ENCODE data around the gene ARRDC1.
"Not testable (repeated sequence)": the region's sequence is repeated elsewhere in the genome, so short reads cannot be mapped to it uniquely, and the experiment has no call there.

ARRDC1 gene

DNA sequence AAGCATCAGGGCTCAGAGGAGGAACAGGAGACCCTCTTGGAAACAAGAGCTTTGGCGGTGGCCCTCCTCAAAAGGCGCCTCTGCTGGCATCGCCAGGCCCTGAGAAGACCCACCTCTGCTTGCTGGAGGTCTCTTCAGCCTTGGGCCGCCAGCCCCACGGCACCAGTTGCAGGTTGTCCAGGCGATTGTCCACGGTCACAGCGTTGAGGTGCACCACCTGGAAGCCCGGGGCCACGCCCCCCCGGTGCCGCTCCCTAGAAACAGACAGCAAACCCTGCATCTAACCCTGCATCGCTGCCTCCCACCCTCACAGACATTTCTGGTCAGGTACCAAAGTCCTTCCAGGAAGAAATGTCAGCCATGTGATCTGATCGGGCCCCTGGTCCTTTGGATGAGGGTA is 18.6 kb upstream of the ARRDC1 start:
- DNase-seq (ENCODE audit: low read depth in 2 of 2): no peak

DNA sequence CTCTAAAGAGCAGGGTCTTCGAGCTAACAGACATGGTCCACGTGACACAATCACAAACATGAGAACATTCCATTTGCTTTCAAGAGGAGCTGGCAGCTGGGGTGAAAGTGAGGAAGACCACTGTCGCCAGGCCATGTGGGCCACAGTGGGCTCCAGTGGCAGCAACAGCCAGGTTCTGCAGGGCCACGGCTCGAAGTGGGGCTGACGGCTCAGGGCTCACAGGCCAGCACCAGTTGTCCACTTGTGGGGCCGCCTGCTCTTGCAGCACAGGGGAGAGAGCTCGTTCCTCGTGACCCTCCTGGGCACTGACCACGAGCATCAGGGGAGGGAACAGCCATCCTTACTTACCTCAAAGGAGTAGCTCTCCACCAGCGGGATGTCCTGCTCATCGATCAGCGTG is 17.2 kb upstream of the ARRDC1 start:
- no peak for DNase-seq (ENCODE audit: low read depth in 2 of 2)

DNA sequence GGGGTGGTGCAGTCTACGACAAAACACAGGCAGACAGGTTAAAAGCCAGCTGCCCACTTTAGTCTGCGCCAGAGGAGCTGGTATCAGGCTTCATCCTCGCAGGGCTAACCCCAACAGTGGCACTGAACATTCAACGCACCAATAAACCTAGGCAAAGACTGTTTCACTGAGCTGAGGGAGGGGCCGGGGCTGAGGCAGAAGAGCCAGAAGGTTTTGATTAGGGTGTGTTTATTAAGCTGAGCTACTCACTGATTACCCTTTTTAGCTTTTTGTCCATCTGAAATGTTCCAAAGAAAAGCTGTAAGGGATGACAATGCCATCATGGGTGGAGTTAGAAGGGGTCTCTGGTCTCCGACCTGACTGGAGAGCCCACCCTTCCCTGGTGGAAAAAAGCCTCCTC is 16.6 kb upstream of the ARRDC1 start:
- no peak for DNase-seq (ENCODE audit: low read depth in 2 of 2)

DNA sequence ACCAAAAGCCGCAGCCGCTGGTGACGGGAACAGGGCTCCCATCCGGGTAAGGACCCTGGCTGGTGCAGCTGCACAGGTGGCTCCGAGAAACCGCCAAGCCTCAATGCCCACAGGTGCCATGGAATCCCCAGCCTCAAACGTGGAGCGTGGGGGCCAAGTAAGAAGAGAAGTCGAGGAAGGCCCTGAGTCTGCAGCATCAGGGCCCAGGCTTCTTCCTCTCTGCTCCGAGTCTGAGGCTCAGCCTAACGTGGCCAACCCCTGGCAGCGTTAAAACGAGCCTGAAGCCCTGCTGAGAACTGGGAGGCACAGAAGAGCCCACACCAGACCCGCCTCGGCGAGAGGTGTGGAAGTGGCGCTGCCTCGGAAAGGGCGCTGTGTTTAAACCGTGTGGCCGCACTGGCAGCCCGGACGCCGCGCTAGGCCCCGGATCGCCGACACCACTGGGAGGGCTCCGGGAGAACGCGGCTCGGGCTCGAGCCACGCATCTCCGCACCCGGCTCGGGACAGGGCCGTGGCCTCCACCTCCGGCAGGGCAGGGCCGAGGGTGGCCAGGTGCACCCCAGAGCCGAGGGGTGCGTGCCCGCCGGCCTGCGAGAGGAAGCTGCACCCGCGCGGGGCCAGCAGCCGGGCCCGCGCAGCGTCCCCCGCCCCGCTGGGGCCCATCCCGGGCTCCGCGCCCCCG is 15.9 kb upstream of the ARRDC1 start:
- DNase-seq (ENCODE audit: low read depth in 2 of 2): no peak

DNA sequence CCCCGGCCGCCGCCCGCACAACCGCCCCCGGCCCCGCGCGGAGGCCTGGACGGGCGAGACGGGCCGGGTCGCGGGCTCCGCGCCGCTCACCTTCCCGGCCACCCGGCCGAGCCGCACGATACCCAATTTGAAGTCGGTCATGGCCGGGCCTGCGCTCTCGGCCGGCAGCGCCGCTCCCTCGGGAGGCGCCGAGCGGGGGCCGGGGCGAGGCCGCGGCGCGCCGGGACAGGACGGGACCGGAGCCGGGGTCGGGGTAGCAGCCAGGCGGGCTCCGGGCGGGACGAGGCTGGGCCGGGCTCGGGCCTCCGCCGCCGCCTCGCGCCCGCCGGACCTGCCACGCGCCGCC is 15.4 kb upstream of the ARRDC1 start:
- DNase-seq (ENCODE audit: low read depth in 2 of 2): no peak

DNA sequence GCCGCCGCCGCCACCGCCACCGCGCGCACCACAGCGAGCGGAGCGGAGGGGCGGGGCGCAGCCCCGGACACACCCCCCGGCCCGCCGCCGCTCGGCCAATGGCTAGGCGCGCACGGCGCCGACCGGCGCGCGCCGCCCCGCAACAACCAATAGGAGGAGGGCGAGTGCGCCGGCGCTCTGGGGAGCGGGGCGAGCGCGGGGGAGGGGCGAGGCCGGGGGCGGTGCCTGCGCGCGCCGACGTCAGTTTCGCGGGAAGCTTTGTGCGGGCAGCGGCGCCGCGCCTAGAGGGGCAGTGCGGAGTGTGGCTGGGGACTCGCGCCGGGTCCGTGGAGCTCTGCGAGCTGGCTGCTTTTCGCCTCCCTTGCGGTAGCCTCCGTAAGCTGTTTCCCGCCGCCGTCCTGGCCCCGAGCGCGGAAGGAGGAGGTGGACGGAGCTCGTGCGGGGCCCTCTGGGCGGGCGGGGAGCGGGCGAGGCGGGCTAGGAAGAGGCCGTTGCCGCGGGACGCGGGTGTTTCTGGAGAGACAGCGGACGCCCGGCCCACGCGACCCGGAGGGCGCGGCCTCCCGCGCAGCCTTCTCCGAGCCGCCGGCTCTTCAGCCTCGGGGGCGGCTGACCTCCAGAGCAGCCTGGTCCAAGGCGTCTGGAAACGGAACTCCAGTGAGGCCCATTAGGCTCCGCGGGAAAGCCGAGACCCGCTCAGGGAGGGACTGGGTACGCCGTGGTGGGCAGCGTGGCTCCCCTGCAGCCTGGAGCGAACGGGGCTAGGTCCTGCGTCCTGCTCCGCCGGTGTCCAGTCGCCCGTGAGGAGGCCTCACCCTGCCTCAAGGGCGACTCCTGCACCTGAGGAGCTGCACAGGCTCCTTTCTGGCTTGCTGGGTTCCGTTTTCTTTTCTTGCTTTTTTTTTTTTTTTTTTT is 14.8 kb upstream of the ARRDC1 start, which contains the start of gene ZMYND19:
Gene ZMYND19, minus strand, starts transcription at position 44 of the 915 bp plus-strand sequence. CDS start 249 bp downstream, outside the sequence.
- DNase-seq (ENCODE audit: low read depth in 2 of 2): peak; percentile 66 to 80

DNA sequence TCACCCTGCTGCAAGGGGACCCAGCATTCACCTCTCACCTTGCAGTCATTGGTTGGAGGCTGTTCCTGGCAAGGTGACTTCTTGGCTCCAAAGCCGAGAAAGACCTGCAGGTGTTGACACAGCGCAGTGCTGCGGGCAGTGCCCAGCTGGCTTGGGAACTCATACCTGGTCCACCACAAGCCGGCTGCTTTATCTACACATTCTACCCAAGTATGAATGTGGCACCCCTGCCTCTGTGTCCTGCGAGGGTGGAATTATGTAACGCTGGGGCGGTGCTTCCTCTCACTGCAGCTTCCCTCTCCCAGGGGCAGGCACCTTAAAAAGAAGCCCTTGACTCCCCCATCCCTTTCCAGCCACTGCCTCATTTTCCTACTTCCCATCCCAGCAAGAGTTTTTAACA is 12.7 kb upstream of the ARRDC1 start:
- DNase-seq (ENCODE audit: low read depth in 2 of 2): no peak

DNA sequence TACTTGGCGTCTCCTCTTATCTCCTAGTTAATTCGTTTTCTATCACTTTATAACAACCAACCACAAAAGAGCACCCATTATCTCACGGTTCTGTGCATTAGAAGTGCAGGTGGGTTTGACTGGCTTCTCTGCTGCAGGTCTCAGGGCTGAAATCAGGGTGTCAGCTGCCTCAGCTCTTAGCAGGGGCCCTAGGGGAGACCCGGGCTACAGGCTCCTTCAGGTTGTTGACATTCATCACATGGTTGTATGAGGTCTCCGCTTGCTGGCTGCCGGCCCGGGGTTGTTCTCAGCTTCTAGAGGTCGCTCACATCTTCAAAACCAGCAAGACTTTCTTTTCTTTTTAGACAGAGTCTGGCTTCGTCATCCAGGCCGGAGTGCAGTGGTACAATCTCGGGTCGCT is 12.3 kb upstream of the ARRDC1 start:
- DNase-seq (ENCODE audit: low read depth in 2 of 2): no peak

DNA sequence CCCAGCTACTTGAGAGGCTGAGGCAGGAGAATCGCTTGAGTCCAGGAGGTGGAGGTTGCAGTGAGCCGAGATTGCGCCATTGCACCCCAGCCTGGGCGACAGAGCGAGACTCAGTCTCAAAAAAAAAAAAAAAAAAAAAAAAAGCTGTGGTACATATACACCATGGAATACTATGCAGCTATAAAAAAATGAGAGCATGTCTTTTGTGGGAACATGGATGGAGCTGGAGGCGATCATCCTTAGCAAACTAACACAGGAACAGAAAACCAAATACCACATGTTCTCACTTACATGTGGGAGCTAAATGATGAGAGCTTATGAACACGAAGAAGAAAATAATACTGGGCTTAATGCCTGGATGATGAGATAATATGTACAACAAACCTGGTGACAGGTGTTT is 8.9 kb upstream of the ARRDC1 start:
- DNase-seq (ENCODE audit: low read depth in 2 of 2): not testable (repeated sequence)

DNA sequence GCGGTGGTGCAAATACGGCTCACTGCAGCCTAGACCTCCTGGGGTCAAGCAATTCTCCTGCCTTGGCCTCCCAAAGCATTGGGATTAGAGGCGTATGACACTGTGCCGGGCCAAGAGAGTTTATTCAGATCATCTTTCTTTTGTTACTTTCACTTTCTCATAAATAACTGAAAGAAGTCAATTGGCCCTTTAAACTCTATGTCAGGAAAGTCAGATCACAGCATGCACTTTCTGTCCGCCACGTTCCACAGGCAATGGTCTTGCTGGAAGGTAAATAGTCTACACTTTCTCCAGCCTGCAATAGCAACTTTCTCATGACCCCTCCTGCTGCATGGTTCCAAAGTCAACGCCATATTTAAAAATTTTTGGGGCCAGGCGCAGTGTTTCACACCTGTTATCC is 6.5 kb upstream of the ARRDC1 start:
- no peak for DNase-seq (ENCODE audit: low read depth in 2 of 2)

DNA sequence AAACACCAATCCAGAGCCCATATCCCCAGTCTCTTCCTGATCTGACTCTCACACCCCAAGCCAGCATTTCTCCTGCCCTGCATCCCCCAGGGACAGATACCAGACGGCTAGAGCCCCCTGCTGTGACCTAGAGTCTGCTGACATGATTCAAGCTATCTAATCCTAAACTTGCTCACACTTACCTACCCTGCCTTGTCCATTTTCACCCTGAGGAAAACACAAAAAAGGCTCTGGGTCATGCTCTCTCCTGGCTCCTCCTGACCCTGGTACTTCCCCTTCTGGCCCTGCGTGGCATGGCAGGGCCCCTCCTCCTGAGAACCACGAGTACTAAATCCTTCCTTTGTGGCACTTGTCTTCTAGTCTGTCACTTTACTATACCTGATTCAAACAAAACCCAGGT is 2.8 kb upstream of the ARRDC1 start:
- DNase-seq (ENCODE audit: low read depth in 2 of 2): no peak

DNA sequence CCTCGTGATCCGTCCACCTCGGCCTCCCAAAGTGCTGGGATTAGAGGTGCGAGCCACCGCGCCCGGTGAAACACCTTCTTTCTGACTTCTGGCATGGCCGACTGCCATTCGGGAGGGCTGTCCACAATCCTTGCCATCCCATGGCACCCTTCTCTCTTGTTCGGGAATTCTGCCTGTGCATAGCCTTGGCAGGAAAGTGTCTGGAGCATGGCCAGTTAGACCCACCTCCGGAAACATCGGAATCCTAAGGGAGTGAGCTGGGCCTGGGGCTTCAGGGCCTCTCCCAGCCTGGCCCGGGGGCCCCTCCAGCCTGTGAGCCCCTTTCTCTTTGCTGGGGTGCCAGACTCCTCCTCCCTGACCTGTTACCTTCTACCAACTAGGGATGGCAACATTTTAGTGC is 1.6 kb upstream of the ARRDC1 start:
- no peak for DNase-seq (ENCODE audit: low read depth in 2 of 2)

DNA sequence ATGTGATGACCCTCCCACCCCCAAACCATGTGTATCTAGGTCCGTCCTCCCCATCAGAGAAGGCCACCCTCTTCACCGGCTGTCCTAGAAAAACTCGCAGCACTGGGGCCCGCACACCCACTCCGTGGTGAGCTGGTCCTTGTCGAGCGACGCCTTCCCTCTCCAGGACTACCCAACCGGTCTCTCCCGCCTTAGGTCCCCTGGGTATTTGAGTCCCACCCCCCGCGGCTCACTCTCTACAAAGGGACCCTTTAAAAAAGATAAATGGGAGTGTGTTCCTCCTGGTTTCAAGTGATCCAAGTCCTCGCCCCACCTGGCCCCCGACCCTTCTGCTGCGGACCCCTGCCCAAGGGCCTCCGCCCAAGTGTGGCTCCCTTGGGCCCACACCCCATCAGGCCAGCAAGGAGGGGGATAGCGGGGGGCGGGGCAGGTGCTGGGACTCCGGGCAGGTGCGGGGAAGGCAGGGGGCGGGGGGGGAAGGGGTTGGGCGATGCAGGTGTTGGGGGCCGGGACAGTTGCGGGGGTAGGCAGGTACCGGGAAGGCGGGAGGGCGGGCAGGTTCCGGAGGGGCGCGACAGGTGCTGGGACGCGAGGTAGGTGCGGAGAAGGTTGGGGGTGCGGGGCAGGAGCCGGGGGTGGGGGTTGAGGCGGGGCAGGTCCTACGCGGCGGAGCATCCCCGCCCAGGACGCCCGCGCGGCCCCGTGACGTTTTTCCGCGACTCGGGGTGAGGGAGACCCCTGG is 970 bp upstream of the ARRDC1 start:
- no peak for DNase-seq (ENCODE audit: low read depth in 2 of 2)

DNA sequence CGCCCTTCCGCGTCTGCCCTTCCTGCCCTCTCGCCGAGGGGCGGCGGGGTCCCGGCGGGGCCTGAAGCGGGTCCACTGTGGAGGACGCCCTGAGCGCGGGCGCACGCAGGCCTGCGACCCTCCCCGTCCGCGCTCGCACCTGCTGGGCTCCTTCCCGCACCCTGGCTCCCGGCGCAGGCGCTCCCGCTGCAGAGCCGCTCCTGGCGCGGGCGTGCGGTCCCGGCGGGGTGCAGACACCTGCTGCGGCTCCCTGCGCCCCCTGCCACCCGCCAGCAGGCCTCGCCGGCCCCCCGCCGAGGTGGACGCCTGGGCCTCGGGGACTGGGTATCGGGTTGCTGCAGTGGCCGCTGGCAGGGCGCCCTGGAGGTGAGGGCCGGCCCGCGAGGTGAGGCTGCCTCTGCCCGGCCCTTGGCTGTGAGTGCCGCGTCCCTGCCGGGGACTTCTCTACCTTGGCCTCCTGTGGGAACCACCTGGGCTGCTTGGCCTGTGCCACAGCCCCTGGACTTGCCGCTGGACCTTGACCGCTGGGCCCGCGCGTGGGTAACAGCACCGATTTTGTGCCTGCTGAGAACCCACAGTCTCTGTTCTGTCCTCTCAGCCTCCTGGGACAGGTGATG is 627 bp downstream of the ARRDC1 start:
- no peak for DNase-seq (ENCODE audit: low read depth in 2 of 2)

DNA sequence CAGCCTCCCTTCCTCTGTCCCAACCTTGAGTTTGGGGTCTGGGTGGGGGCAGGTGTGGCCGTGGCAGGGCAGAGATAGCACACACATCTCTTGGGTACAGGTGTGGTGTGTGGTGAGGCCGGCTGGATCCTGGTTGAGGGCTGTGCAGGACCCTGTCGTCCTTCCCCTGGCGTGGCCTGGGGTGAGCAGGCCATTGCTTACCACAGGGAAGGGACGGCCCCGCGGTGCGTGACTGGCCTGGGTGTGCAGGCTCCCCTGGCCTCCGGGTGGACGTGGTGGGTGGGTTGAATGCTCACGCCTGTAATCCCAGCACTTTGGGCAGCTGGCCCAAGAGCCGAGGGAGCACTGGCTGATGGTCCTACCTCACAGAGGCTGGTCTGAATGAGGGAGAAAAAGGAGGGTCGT is 1.2 kb downstream of the ARRDC1 start:
- no peak for DNase-seq (ENCODE audit: low read depth in 2 of 2)

DNA sequence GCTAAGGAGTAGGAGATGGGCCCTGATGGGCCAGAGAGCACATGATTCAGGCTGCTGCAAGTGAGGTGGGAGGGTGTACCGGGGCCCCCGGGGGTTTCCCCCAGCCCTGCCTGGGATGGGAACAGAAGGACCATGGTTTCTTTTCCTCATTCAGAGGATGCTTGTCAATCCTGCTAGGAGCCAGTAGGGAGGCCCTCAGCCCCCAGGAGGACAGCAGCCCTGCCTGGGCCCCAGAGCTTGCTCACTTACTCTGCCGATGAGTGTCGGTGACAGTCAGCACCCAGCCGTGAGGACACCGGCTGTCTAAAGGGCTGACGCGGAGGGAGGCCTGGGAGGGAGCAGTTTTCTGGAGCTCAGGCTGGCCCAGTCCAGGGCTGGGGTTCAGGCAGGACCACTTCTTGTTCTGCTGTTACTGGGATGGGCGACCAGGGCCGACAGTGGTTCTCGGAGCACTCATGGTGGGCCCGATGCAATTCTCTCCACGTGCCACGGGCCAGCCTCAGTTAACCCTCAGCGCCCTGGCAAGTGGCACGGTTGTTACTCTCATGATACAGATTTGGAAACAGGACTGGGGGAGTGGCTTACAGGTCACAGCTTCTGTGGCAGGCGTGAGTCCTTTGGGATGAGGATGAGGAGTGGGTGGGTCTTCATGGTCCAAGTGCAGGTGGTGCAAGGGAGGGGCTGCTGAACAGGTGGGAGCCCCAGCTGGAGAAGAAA is 1.8 kb downstream of the ARRDC1 start:
- DNase-seq (ENCODE audit: low read depth in 2 of 2): no peak

DNA sequence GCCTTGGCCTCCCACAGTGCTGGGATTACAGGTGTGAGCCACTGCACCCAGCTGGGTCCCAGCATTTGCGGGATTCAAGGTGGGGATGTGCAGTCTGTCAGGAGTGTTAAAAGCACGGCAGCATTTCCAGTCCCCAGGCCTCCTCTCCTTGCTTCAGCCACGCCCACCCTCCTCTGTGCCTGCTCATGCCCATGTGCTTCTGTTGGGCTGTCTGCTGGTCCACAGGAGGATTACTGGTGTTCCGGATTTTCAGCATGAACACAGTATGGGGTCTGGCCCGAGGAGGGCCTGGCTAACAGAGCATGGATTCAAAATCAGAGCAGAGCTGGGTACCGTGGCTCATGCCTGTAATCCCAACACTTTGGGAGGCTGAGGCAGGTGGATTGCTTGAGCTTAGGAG is 5.5 kb downstream of the ARRDC1 start:
- DNase-seq (ENCODE audit: low read depth in 2 of 2): no peak

DNA sequence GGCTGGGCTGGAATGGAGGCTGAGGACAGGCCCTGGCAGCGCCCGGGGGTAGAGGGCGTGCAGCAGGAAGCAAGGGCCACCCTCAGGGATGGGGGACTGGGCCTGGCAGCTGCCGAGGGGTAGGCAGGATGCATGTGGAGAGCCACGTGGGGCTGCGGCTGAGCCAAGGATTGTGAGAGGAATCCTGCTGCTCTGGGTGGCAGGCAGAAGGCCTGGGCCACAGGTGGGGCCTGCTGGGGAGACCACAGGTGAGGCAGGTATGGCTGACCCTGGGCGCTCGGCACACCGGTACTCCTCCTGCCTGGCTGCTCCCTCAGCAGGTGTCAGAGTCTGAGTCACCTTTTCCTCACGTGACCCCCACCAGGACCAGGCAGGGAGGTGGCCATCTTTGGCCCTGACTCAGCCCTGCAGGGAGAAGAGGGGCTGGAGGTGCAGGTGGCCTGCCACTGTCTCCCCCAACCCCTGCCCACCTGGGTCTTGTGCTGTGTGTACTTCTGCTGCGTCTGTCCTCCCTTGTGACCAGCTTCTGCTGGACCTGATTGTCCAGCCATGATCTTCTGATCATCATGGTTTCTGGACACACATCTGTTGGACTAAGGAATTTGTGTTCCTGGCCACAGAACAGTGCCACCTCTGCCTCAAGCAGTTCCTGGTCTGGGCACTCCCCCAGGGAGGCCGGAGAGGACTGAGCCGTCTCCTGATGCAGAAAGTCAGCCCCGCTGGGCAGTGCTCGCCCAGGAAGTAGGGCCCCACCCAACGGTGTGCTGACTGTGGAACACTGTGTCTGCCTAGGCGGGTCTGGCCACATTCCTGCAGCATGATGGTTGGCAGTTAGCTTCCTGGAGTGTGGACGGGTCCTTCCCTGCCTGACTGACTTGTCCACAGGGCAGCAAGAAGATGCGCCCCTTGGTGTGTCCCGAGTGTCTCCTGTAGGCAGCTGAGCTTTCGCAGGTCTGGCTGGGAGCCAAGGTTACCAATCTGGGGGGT is 6.4 kb downstream of the ARRDC1 start:
- no peak for DNase-seq (ENCODE audit: low read depth in 2 of 2)

DNA sequence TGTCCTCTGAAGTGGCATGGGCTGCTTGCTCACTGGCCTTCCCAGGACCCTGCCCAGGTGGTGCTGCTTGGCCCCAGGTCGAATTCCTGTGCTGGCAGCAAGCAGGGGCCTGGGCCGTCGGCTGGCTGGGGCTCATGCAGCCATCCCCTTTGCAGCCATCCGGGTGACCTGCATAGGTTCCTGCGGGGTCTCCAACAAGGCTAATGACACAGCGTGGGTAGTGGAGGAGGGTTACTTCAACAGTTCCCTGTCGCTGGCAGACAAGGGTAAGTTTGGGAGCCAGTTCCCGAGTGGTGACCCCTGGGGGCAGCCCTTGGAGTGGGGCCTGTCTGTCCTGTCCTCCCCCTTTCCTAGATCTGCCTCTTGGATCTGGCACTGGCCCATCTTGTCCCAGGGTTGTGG is 7.3 kb downstream of the ARRDC1 start:
- DNase-seq (ENCODE audit: low read depth in 2 of 2): no peak

DNA sequence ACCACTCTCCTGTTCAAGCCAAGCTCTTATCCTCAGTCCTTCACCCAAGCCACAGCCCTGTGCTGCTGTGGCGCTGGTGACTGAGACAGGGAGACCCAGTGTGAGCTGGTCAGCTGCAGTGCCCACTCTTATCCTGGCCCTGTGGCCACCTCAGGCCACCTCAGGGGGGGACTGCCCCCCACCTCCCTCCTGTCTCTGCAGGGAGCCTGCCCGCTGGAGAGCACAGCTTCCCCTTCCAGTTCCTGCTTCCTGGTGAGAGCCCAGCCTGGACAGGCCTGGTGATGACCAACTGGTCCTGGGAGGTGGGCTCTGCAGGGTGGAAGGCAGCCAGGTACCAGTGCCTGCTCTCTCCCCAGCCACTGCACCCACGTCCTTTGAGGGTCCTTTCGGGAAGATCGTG is 7.8 kb downstream of the ARRDC1 start:
- DNase-seq (ENCODE audit: low read depth in 2 of 2): no peak
